Smooth muscle cell (in vitro differentiated cells): ENCODE data around the gene NDUFS2. TPM values are rescaled to one million over a fixed set of nuclear protein-coding genes. Genes with fewer than 3 reads are reported as not detected.
A peak's percentile ranks its signal among the peaks of the same experiment; 100 is the strongest.

Experiments
- DNase-seq: peaks from one replicate; lab custom pipeline; 2025; ENCODE audit not compliant: unreplicated experiment; lab: John Stamatoyannopoulos, UW
- H2AFZ ChIP-seq: fragments of 200-600 bp; sonication (generic); 2 replicates; pipeline ENCODE4 v1.6.0; 2016; ENCODE audit warnings: antibody characterized with exemption, low read depth, mild to moderate bottlenecking
- H3F3A ChIP-seq: fragments of 200-600 bp; sonication (generic); 2 replicates; pipeline ENCODE4 v1.6.0; 2017; ENCODE audit warnings: antibody characterized with exemption, low read depth
- H3K27ac ChIP-seq: fragments of 200-600 bp; sonication (generic); 2 replicates; pipeline ENCODE4 v1.5.1; 2016; ENCODE audit warnings: low read depth, mild to moderate bottlenecking
- H3K27me3 ChIP-seq: fragments of 200-600 bp; sonication (generic); 2 replicates; pipeline ENCODE4 v1.6.1; 2016; ENCODE audit warnings: low read depth, mild to moderate bottlenecking
- H3K36me3 ChIP-seq: fragments of 200-600 bp; sonication (generic); 2 replicates; pipeline ENCODE4 v1.5.1; 2016; ENCODE audit warnings: low read depth
- H3K4me1 ChIP-seq: fragments of 200-600 bp; sonication (generic); 2 replicates; pipeline ENCODE4 v1.5.1; 2016; ENCODE audit warnings: low read depth
- H3K4me2 ChIP-seq: fragments of 200-600 bp; sonication (generic); 2 replicates; pipeline ENCODE4 v1.6.0; 2016; ENCODE audit warnings: mild to moderate bottlenecking
- H3K4me3 ChIP-seq: fragments of 200-600 bp; sonication (generic); 2 replicates; pipeline ENCODE4 v1.5.1; 2016; ENCODE audit warnings: mild to moderate bottlenecking
- H3K79me2 ChIP-seq: fragments of 200-600 bp; sonication (generic); 2 replicates; pipeline ENCODE4 v1.6.0; 2016; ENCODE audit warnings: low read depth, mild to moderate bottlenecking
- H3K9ac ChIP-seq: fragments of 200-600 bp; sonication (generic); 2 replicates; pipeline ENCODE4 v1.6.0; 2016; ENCODE audit warnings: low read depth
- H3K9me3 ChIP-seq: fragments of 200-600 bp; sonication (generic); replicated peaks from 2 replicates; pipeline ENCODE4 v1.5.1; 2016; ENCODE audit warnings: low read depth
- H4K20me1 ChIP-seq: fragments of 200-600 bp; sonication (generic); 2 replicates; pipeline ENCODE4 v1.6.0; 2016; ENCODE audit warnings: low read depth
- WGBS: methylation state at CpG from one replicate; pipeline ENCODE4 v1.1.7; 2016; ENCODE audit warnings: low lambda C conversion rate; 5-methylcytosine and 5-hydroxymethylcytosine counted together
- polyA plus RNA-seq: library from polyadenylated mRNA; unstranded; fragments of >200 nt; fragmentation: Nextera tagmentation; extraction: Ambion mirVana; gene quantifications from 2 replicates; pipeline ENCODE4 v1.2.1, GENCODE V29; 2016
- total RNA-seq: library from RNA; depleted of rRNA; stranded (reverse); fragments of >200 nt; gene quantifications from 2 replicates; pipeline ENCODE4 v1.2.3, GENCODE V29; 2014
- TF ChIP-seq, protein P1 (sequence below): fragments of 200-600 bp; sonication (generic); IDR thresholded peaks from 2 replicates; pipeline ENCODE4 v1.5.1; 2017; ENCODE audit warnings: borderline replicate concordance, mild to moderate bottlenecking, antibody characterized with exemption; ENCODE audit not compliant: insufficient read depth, poor library complexity, severe bottlenecking

The NDUFS2 gene
- total and polyA plus RNA-seq, 2 experiments from 2014 or later: 58.1 to 139 TPM

DNA sequence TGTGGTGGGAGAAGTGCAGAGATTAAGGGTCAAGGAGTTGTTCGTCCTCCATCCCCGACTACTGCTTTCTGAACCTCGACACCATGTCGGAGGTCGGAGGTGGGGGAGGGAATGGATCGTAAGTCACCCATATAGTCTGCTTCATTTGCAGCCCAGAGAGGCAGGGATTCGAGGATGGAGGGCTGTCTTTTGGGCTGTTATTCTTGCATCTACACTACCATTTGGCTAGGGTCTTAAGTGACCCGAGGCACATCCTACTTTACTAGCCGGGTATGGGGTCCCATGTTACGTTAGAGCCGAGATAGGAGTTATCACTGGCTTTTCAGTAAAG lies 42.3 kb upstream of the NDUFS2 start:
- DNase-seq: no peak
- Histone ChIP-seq H3K4me2 (peak overlapping the region; percentile 99), H3K36me3 (no peaks in the 10 kb centered on the region), H3K27ac (peak overlapping the region; percentile 69), H3K9ac (peak overlapping the region; percentile 75), H4K20me1 (no peaks in the 10 kb centered on the region), H3K27me3 (no peaks in the 10 kb centered on the region), H3K9me3 (no peaks in the 10 kb centered on the region), H3K4me3 (peak overlapping the region; percentile 81), H3K4me1 (peaks cover 7% of the 10 kb centered on the region), H3K79me2 (peaks cover 6% of the 10 kb centered on the region), H3F3A (peaks cover 2% of the 10 kb centered on the region), H2AFZ (peak overlapping the region; percentile 17)
- WGBS: 17% methylated on average over 11 of the region's 11 CpGs
- TF ChIP-seq, protein P1, sequence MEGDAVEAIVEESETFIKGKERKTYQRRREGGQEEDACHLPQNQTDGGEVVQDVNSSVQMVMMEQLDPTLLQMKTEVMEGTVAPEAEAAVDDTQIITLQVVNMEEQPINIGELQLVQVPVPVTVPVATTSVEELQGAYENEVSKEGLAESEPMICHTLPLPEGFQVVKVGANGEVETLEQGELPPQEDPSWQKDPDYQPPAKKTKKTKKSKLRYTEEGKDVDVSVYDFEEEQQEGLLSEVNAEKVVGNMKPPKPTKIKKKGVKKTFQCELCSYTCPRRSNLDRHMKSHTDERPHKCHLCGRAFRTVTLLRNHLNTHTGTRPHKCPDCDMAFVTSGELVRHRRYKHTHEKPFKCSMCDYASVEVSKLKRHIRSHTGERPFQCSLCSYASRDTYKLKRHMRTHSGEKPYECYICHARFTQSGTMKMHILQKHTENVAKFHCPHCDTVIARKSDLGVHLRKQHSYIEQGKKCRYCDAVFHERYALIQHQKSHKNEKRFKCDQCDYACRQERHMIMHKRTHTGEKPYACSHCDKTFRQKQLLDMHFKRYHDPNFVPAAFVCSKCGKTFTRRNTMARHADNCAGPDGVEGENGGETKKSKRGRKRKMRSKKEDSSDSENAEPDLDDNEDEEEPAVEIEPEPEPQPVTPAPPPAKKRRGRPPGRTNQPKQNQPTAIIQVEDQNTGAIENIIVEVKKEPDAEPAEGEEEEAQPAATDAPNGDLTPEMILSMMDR: no peak

DNA sequence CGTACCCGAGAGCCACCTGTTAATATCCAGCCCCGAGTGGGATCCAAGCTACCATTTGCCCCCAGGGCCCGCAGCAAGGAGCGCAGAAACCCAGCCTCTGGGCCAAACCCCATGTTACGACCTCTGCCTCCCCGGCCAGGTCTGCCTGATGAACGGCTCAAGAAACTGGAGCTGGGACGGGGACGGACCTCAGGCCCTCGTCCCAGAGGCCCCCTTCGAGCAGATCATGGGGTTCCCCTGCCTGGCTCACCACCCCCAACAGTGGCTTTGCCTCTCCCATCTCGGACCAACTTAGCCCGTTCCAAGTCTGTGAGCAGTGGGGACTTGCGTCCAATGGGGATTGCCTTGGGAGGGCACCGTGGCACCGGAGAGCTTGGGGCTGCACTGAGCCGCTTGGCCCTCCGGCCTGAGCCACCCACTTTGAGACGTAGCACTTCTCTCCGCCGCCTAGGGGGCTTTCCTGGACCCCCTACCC lies 41.5 kb upstream of the NDUFS2 start:
- peaks cover 10% of the 10 kb centered on the region for H3K4me1 ChIP-seq
- H3F3A ChIP-seq: peaks cover 10% of the 10 kb centered on the region
- DNase-seq: no peak
- H2AFZ ChIP-seq: no peak overlapping the region
- no peak overlapping the region for H3K4me3 ChIP-seq
- H3K4me2 ChIP-seq: no peak overlapping the region
- H4K20me1 ChIP-seq: no peaks in the 10 kb centered on the region
- 96% methylated on average over 22 of the region's 22 CpGs for WGBS
- H3K36me3 ChIP-seq: no peaks in the 10 kb centered on the region
- H3K27me3 ChIP-seq: no peaks in the 10 kb centered on the region
- H3K9ac ChIP-seq: no peak overlapping the region
- TF ChIP-seq, protein P1: no peak
- no peaks in the 10 kb centered on the region for H3K79me2 ChIP-seq
- no peak overlapping the region for H3K27ac ChIP-seq
- H3K9me3 ChIP-seq: no peaks in the 10 kb centered on the region

DNA sequence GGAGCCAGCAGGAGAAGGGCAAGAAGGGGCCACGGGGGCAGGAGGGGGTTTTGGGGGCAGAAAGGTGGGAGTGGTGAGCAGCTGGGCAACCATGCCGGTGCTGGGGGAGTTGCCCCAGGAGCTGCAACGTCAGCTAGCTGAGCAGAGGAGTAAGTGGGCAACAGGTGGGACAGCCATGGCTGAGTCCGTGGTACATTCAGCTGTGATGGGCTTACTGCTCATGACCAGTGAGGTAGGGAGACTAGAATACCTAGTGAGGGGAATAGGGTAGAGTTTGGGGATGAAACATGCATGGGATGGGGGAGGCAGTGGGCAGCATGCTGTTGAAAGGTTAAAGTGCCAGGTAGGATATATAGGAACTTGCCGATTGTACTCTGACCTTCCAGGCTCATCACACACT lies 40.5 kb upstream of the NDUFS2 start:
- TF ChIP-seq, protein P1: no peak
- Histone ChIP-seq H2AFZ (no peak overlapping the region), H3F3A (peaks cover 10% of the 10 kb centered on the region), H3K79me2 (no peaks in the 10 kb centered on the region), H3K9me3 (no peaks in the 10 kb centered on the region), H3K4me2 (no peak overlapping the region), H4K20me1 (no peaks in the 10 kb centered on the region), H3K27me3 (no peaks in the 10 kb centered on the region), H3K4me3 (no peak overlapping the region), H3K4me1 (peaks cover 10% of the 10 kb centered on the region), H3K9ac (no peak overlapping the region), H3K36me3 (no peaks in the 10 kb centered on the region), H3K27ac (no peak overlapping the region)
- DNase-seq: no peak
- 98% methylated on average over 5 of the region's 5 CpGs for WGBS

DNA sequence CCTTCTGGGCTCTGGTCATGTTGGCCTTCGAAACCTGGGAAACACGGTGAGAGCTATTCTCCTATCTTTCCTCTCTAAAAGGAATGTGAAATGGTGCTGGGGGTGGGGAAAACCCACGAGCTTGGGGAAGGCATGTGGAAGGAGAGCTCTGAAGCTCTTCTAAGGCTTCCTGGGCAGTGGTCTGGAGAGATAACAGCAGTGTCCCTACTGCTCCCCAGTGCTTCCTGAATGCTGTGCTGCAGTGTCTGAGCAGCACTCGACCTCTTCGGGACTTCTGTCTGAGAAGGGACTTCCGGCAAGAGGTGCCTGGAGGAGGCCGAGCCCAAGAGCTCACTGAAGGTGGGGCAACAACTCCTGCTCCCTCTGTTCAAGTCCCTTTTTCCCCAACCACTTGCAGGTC lies 40.1 kb upstream of the NDUFS2 start:
- no peaks in the 10 kb centered on the region for H3K36me3 ChIP-seq

More for the DNA sequence above, 40.1 kb upstream of the NDUFS2 start:
- TF ChIP-seq, protein P1: no peak
- no peak for DNase-seq
- H3F3A ChIP-seq: peaks cover 10% of the 10 kb centered on the region
- H3K79me2 ChIP-seq: no peaks in the 10 kb centered on the region
- H3K9ac ChIP-seq: no peak overlapping the region
- no peak overlapping the region for H2AFZ ChIP-seq
- H3K9me3 ChIP-seq: no peaks in the 10 kb centered on the region
- whole genome bisulfite sequencing: 64% methylated on average over 7 of the region's 7 CpGs
- H4K20me1 ChIP-seq: no peaks in the 10 kb centered on the region
- no peak overlapping the region for H3K27ac ChIP-seq
- no peaks in the 10 kb centered on the region for H3K27me3 ChIP-seq
- peaks cover 11% of the 10 kb centered on the region for H3K4me1 ChIP-seq
- no peak overlapping the region for H3K4me2 ChIP-seq
- H3K4me3 ChIP-seq: no peak overlapping the region
